H1 (cell line): ENCODE results near the gene MARS1.

ENCODE experiments used
- ATF3 ChIP-seq: IDR thresholded peaks from 2 replicates; pipeline ENCODE4 v1.6.1; 2011; ENCODE audit warnings: low read depth, mild to moderate bottlenecking, low read length; ENCODE audit not compliant: insufficient read depth
- CHD1 ChIP-seq: IDR thresholded peaks from 2 replicates; pipeline ENCODE4 v1.6.1; 2012; ENCODE audit warnings: low read depth, low read length, improper control_type of control experiment
- CTCF ChIP-seq, 3 experiments: IDR thresholded peaks; 1 replicate in 2 of 3; 2 replicates in 1 of 3; pipeline versions ENCODE4 v1.5.1 to v1.6.1; 2011; ENCODE audit warnings: low read length in 3 of 3, mild to moderate bottlenecking in 3 of 3, inconsistent platforms in 2 of 3, low read depth in 1 of 3, moderate library complexity in 1 of 3; ENCODE audit not compliant: insufficient read depth in 1 of 3; ENCODE audit errors: control extremely low read depth in 1 of 3
- EP300 ChIP-seq, 2 experiments: IDR thresholded peaks; 1 replicate in 1 of 2; 2 replicates in 1 of 2; pipeline ENCODE4 v1.6.1; 2011 to 2012; ENCODE audit warnings: low read depth in 2 of 2, low read length in 2 of 2, mild to moderate bottlenecking in 2 of 2, borderline replicate concordance in 1 of 2, inconsistent platforms in 1 of 2, moderate library complexity in 1 of 2
- FOSL1 ChIP-seq: IDR thresholded peaks from 2 replicates; pipeline ENCODE4 v1.6.1; 2011; ENCODE audit warnings: mild to moderate bottlenecking, low read depth, low read length, moderate library complexity; ENCODE audit not compliant: insufficient read depth
- POLR2A ChIP-seq, 2 experiments: IDR thresholded peaks; 1 replicate in 1 of 2; 2 replicates in 1 of 2; pipeline ENCODE4 v1.6.1; 2011; ENCODE audit warnings: low read depth in 2 of 2, low read length in 2 of 2, mild to moderate bottlenecking in 2 of 2; ENCODE audit errors: control extremely low read depth in 1 of 2
- POLR2AphosphoS5 ChIP-seq: IDR thresholded peaks from 2 replicates; pipeline ENCODE4 v1.6.1; 2011; ENCODE audit warnings: low read depth, low read length
- RFX5 ChIP-seq: IDR thresholded peaks from 2 replicates; pipeline ENCODE4 v1.6.1; 2011; ENCODE audit warnings: low read depth, low read length, improper control_type of control experiment, borderline replicate concordance
- SUZ12 ChIP-seq: fragments of 200-600 bp; sonication (generic); IDR thresholded peaks from 2 replicates; pipeline ENCODE4 v1.6.1; 2012; ENCODE audit warnings: mild to moderate bottlenecking, inconsistent platforms, low read length, moderate library complexity, mixed read lengths
- TBP ChIP-seq: IDR thresholded peaks from 2 replicates; pipeline ENCODE4 v1.6.1; 2011; ENCODE audit warnings: low read depth, low read length, improper control_type of control experiment
- TCF12 ChIP-seq: IDR thresholded peaks from 2 replicates; pipeline ENCODE4 v1.6.1; 2011; ENCODE audit warnings: low read depth, mild to moderate bottlenecking, low read length

GRCh38 chr12:57474862-57475261 lies 13.0 kb upstream of the MARS1 start:
- no peak for TF ChIP-seq CTCF (IDR thresholded peaks at IDR 0.05; ENCODE audit: control extremely low read depth in 1 of 3, insufficient read depth in 1 of 3, low read depth in 1 of 3, low read length in 3 of 3)
- no peak for TF ChIP-seq SUZ12
- TF ChIP-seq EP300 (IDR thresholded peaks at IDR 0.05; ENCODE audit: borderline replicate concordance in 1 of 2, low read depth in 2 of 2, low read length in 2 of 2), result no peak
- no peak for TF ChIP-seq POLR2AphosphoS5
- no peak for TF ChIP-seq FOSL1
- no peak for TF ChIP-seq ATF3
- no peak for TF ChIP-seq TBP
- no peak for TF ChIP-seq CHD1
- no peak for TF ChIP-seq POLR2A (IDR thresholded peaks at IDR 0.05; ENCODE audit: control extremely low read depth in 1 of 2, low read depth in 2 of 2, low read length in 2 of 2)
- no peak for TF ChIP-seq TCF12
- no peak for TF ChIP-seq RFX5
